HEK293 (cell line): Measurements from ENCODE around the gene PET100.

Experiments used
- CTCF ChIA-PET: fragments of 350-600 bp; formaldehyde crosslinking; extraction: SDS; loops from one replicate; lab custom pipeline; 2021; ENCODE audit warnings: antibody characterized with exemption; lab: Yijun Ruan, JAX
- POLR2A ChIA-PET: fragments of 300-600 bp; formaldehyde crosslinking; extraction: SDS; loops from one replicate; lab custom pipeline; 2020; ENCODE audit warnings: antibody characterized with exemption, inconsistent platforms; lab: Yijun Ruan, JAX
- H3K27ac ChIP-seq: fragments of 200-500 bp; sonication (Bioruptor generic); 2 replicates; pipeline ENCODE4 v1.5.1; 2014; ENCODE audit warnings: low read depth, low read length, control low read depth, inconsistent platforms; ENCODE audit errors: extremely low read depth
- H3K36me3 ChIP-seq, 2 experiments: fragments of 200-500 bp in 1 of 2; sonication (Bioruptor generic) in 1 of 2; 1 replicate in 1 of 2; 2 replicates in 1 of 2; pipeline ENCODE4 v1.5.1; 2014 to 2017; ENCODE audit warnings: inconsistent platforms in 2 of 2, low read length in 2 of 2; ENCODE audit not compliant: control insufficient read depth in 2 of 2, insufficient read depth in 1 of 2
- H3K4me1 ChIP-seq: fragments of 200-500 bp; sonication (Bioruptor generic); 2 replicates; pipeline ENCODE4 v1.5.1; 2014; ENCODE audit warnings: mild to moderate bottlenecking, low read length, inconsistent platforms; ENCODE audit not compliant: control insufficient read depth, insufficient read depth
- H3K4me3 ChIP-seq: 2 replicates; pipeline ENCODE4 v1.5.1; 2011; ENCODE audit warnings: low read depth, mild to moderate bottlenecking, control low read depth, low read length, moderate library complexity
- H3K9me3 ChIP-seq: fragments of 200-500 bp; sonication (Bioruptor generic); 2 replicates; pipeline ENCODE4 v1.5.1; 2014; ENCODE audit warnings: low read depth, low read length, inconsistent platforms; ENCODE audit not compliant: control insufficient read depth, insufficient read depth
- BCL6B ChIP-seq: fragments of 450-650 bp; formaldehyde crosslinking; IDR thresholded peaks from 2 replicates; pipeline ENCODE4 v1.5.1; 2017; ENCODE audit warnings: missing biosample characterization, missing genetic modification characterization
- KLF1 ChIP-seq: fragments of 450-650 bp; formaldehyde crosslinking; IDR thresholded peaks from 2 replicates; pipeline ENCODE4 v1.5.1; 2016; ENCODE audit warnings: missing biosample characterization, missing genetic modification characterization
- KLF10 ChIP-seq: fragments of 450-650 bp; IDR thresholded peaks from 2 replicates; pipeline ENCODE4 v1.5.1; 2018; ENCODE audit warnings: missing biosample characterization, mild to moderate bottlenecking, missing genetic modification characterization
- REPIN1 ChIP-seq: fragments of 450-650 bp; formaldehyde crosslinking; IDR thresholded peaks from 2 replicates; pipeline ENCODE4 v1.5.1; 2017; ENCODE audit warnings: missing biosample characterization, missing genetic modification characterization, low read depth
- TRIM28 ChIP-seq: IDR thresholded peaks from 2 replicates; pipeline ENCODE4 v1.6.1; 2011; ENCODE audit warnings: low read length, control low read depth, borderline replicate concordance
- YY2 ChIP-seq: fragments of 450-650 bp; formaldehyde crosslinking; IDR thresholded peaks from 2 replicates; pipeline ENCODE4 v1.5.1; 2016; ENCODE audit warnings: missing biosample characterization, missing genetic modification characterization
- ZBTB48 ChIP-seq: fragments of 450-650 bp; formaldehyde crosslinking; IDR thresholded peaks from 2 replicates; pipeline ENCODE4 v1.5.1; 2016; ENCODE audit warnings: missing biosample characterization, missing genetic modification characterization
- ZBTB49 ChIP-seq: fragments of 450-650 bp; formaldehyde crosslinking; IDR thresholded peaks from 2 replicates; pipeline ENCODE4 v1.5.1; 2016; ENCODE audit warnings: missing biosample characterization, missing genetic modification characterization, low read depth
- ZBTB7A ChIP-seq: fragments of 450-650 bp; formaldehyde crosslinking; IDR thresholded peaks from 2 replicates; pipeline ENCODE4 v1.5.1; 2016; ENCODE audit warnings: low read depth, missing biosample characterization, missing genetic modification characterization
- ZBTB8A ChIP-seq: fragments of 450-650 bp; formaldehyde crosslinking; IDR thresholded peaks from 2 replicates; pipeline ENCODE4 v1.5.1; 2016; ENCODE audit warnings: missing biosample characterization, missing genetic modification characterization
- ZIC2 ChIP-seq: fragments of 450-650 bp; formaldehyde crosslinking; IDR thresholded peaks from 2 replicates; pipeline ENCODE4 v1.5.1; 2016; ENCODE audit warnings: missing biosample characterization, missing genetic modification characterization
- ZNF18 ChIP-seq: fragments of 450-650 bp; formaldehyde crosslinking; IDR thresholded peaks from 2 replicates; pipeline ENCODE4 v1.5.1; 2016; ENCODE audit warnings: missing biosample characterization, missing genetic modification characterization
- ZNF292 ChIP-seq: fragments of 450-650 bp; formaldehyde crosslinking; IDR thresholded peaks from 2 replicates; pipeline ENCODE4 v1.5.1; 2016; ENCODE audit warnings: low read depth, missing biosample characterization, missing genetic modification characterization, borderline replicate concordance
- ZNF366 ChIP-seq: fragments of 450-650 bp; formaldehyde crosslinking; conservative IDR thresholded peaks from 2 replicates; pipeline ENCODE4 v1.5.1; 2016; ENCODE audit warnings: missing biosample characterization, missing genetic modification characterization
- ZNF558 ChIP-seq: fragments of 450-650 bp; formaldehyde crosslinking; IDR thresholded peaks from 2 replicates; pipeline ENCODE4 v1.5.1; 2016; ENCODE audit warnings: missing biosample characterization, missing genetic modification characterization
- ZNF785 ChIP-seq: fragments of 450-650 bp; formaldehyde crosslinking; IDR thresholded peaks from 2 replicates; pipeline ENCODE4 v1.5.1; 2016; ENCODE audit warnings: missing biosample characterization, missing genetic modification characterization
- ZSCAN4 ChIP-seq: fragments of 450-650 bp; formaldehyde crosslinking; IDR thresholded peaks from 2 replicates; pipeline ENCODE4 v1.5.1; 2017; ENCODE audit warnings: missing biosample characterization, missing genetic modification characterization

Gene PET100

GRCh38 chr19:7637374-7638256 is 8.0 kb downstream of the PET100 start:
- no peak for TF ChIP-seq TRIM28
- no peak for TF ChIP-seq ZBTB49 (tag by site-specific recombination)
- TF ChIP-seq KLF10 = no peak
- 0 out of 2 replicates have a peak, but pooled peaks have one; percentile 33 for TF ChIP-seq ZIC2
- 0 out of 2 replicates have a peak, but pooled peaks have one; percentile 4 for TF ChIP-seq ZBTB8A (tag by site-specific recombination)
- no peak for TF ChIP-seq ZNF558
- peak; percentile 40; the same call in 1 of the 2 replicates for TF ChIP-seq ZBTB48 (tag by site-specific recombination)
- H3K4me1 ChIP-seq = no peaks in the 10 kb centered on the region
- peak overlapping the region; percentile 83 for H3K4me3 ChIP-seq
- H3K9me3 ChIP-seq = no peaks in the 10 kb centered on the region
- peaks cover 7 to 12% of the 10 kb centered on the region in 2 experiments; a peak in 2 of 3 replicates for H3K36me3 ChIP-seq
- CTCF ChIA-PET = interaction anchor here (0.5 to 2.0 kb wide), 6 partner anchors 15 to 242 kb away, joined by 3 to 7 read pairs (median 4); partner anchors contain the start of gene TRAPPC5
- H3K27ac ChIP-seq = peak overlapping the region; percentile 29; the same call in 1 of the 2 replicates
- POLR2A ChIA-PET = interaction anchor here (1.4 kb wide), 2 partner anchors 8 to 14 kb away, joined by 6 to 7 read pairs; partner anchors contain the start of genes PET100 and XAB2

- Histone ChIP-seq H3K4me1 (no peaks in the 10 kb centered on the region), H3K9me3 (no peaks in the 10 kb centered on the region), H3K36me3 (peaks cover 7 to 12% of the 10 kb centered on the region in 2 experiments; a peak in 2 of 3 replicates), H3K27ac (no peak overlapping the region), H3K4me3 (no peak overlapping the region)
- ChIA-PET POLR2A (interaction anchor here (0.5 to 0.7 kb wide), 2 partner anchors 10 to 262 kb away, joined by 3 to 4 read pairs; no protein-coding TSS in a partner anchor), CTCF (interaction anchor here (2.0 kb wide), 1 partner anchor 41 kb away, joined by 7 read pairs; the partner anchor contains the start of gene TRAPPC5)
- TF ChIP-seq ZNF366 = peak; percentile 28; the same call in 1 of the 2 replicates
- TF ChIP-seq BCL6B (tag by site-specific recombination) = no peak
Observed at GRCh38 chr19:7638802-7639465, 9.3 kb downstream of the PET100 start.

- H3K27ac ChIP-seq = no peak overlapping the region
- no peak overlapping the region for H3K4me3 ChIP-seq
- CTCF ChIA-PET = no interaction called here
Observed at GRCh38 chr19:7639863-7640348, 10.3 kb downstream of the PET100 start.

More at GRCh38 chr19:7639863-7640348, 10.3 kb downstream of the PET100 start:
- peaks cover 7 to 17% of the 10 kb centered on the region in 2 experiments; a peak in 2 of 3 replicates for H3K36me3 ChIP-seq
- TF ChIP-seq ZBTB7A (tag by site-specific recombination) (no peak), ZBTB48 (tag by site-specific recombination) (no peak), ZSCAN4 (tag by site-specific recombination) (peak; percentile 99), YY2 (tag by site-specific recombination) (0 out of 2 replicates have a peak, but pooled peaks have one; percentile 11), KLF1 (tag by site-specific recombination) (no peak), ZNF785 (tag by site-specific recombination) (0 out of 2 replicates have a peak, but pooled peaks have one; percentile 50), REPIN1 (tag by site-specific recombination) (no peak), ZNF292 (tag by site-specific recombination) (no peak), ZNF18 (tag by site-specific recombination) (peak; percentile 56; the same call in 1 of the 2 replicates)
- no peaks in the 10 kb centered on the region for H3K4me1 ChIP-seq
- POLR2A ChIA-PET = no interaction called here
- H3K9me3 ChIP-seq = no peaks in the 10 kb centered on the region
